Raji (cell line): ENCODE results near the gene PREPL.
A peak's percentile ranks its signal among the peaks of the same experiment; 100 is the strongest.

ENCODE experiments used
- POLR2A ChIP-seq: IDR thresholded peaks from 2 replicates; pipeline ENCODE4 v1.6.1; 2011; ENCODE audit warnings: low read depth, low read length, control low read depth; ENCODE audit not compliant: insufficient read depth

PREPL gene

GRCh38 chr2:44361330-44362206, at the start of gene PREPL, which contains the start of gene CAMKMT:
PREPL (minus strand) TSS chr2:44361494; CDS start chr2:44346342, 15,152 bp downstream.
CAMKMT (plus strand) TSS chr2:44361947.
- peak; percentile 95 for TF ChIP-seq POLR2A

GRCh38 chr2:44398243-44398897, 37.1 kb upstream of the PREPL start:
- no peak for TF ChIP-seq POLR2A

GRCh38 chr2:44397447-44398175, 36.3 kb upstream of the PREPL start:
- no peak for TF ChIP-seq POLR2A

GRCh38 chr2:44392338-44392943, 31.1 kb upstream of the PREPL start:
- no peak for TF ChIP-seq POLR2A

- TF ChIP-seq POLR2A, result no peak
Measured at GRCh38 chr2:44389895-44390294, 28.6 kb upstream of the PREPL start.

- TF ChIP-seq POLR2A, result no peak
Measured at GRCh38 chr2:44388877-44389276, 27.6 kb upstream of the PREPL start.

GRCh38 chr2:44377486-44377885, 16.2 kb upstream of the PREPL start:
- TF ChIP-seq POLR2A, result no peak

GRCh38 chr2:44372246-44372645, 11.0 kb upstream of the PREPL start:
- no peak for TF ChIP-seq POLR2A

GRCh38 chr2:44371445-44371844, 10.2 kb upstream of the PREPL start:
- TF ChIP-seq POLR2A, result no peak

- no peak for TF ChIP-seq POLR2A
Measured at GRCh38 chr2:44369392-44369791, 8.1 kb upstream of the PREPL start.

- TF ChIP-seq POLR2A, result no peak
Measured at GRCh38 chr2:44367591-44367990, 6.3 kb upstream of the PREPL start.

GRCh38 chr2:44364604-44365003, 3.3 kb upstream of the PREPL start:
- TF ChIP-seq POLR2A, result no peak

GRCh38 chr2:44362207-44363015, 1.1 kb upstream of the PREPL start:
- no peak for TF ChIP-seq POLR2A

- TF ChIP-seq POLR2A, result no peak
Measured at GRCh38 chr2:44360749-44361329, 455 bp downstream of the PREPL start.
